Coronary artery (tissue), 2 donors: ENCODE results near the gene PNKD.
A peak's percentile ranks its signal among the peaks of the same experiment; 100 is the strongest.

Experiments
- DNase-seq: peaks from one replicate; pipeline ENCODE4 v3.0.0-alpha.2; 2017; ENCODE audit warnings: low spot score
- H3K27ac ChIP-seq, 2 donors: fragments of 200-600 bp; sonication (generic); one replicate each; pipeline ENCODE4 v1.5.1; 2016 to 2019
- H3K4me3 ChIP-seq: fragments of 200-600 bp; sonication (generic); 2 replicates; pipeline ENCODE4 v1.5.1; 2016; ENCODE audit warnings: mild to moderate bottlenecking, moderate library complexity
- TF ChIP-seq, protein P1 (sequence below): fragments of 200-600 bp; sonication (generic); IDR thresholded peaks from one replicate; pipeline ENCODE4 v1.5.1; 2019; ENCODE audit warnings: antibody characterized with exemption

PNKD gene

DNA sequence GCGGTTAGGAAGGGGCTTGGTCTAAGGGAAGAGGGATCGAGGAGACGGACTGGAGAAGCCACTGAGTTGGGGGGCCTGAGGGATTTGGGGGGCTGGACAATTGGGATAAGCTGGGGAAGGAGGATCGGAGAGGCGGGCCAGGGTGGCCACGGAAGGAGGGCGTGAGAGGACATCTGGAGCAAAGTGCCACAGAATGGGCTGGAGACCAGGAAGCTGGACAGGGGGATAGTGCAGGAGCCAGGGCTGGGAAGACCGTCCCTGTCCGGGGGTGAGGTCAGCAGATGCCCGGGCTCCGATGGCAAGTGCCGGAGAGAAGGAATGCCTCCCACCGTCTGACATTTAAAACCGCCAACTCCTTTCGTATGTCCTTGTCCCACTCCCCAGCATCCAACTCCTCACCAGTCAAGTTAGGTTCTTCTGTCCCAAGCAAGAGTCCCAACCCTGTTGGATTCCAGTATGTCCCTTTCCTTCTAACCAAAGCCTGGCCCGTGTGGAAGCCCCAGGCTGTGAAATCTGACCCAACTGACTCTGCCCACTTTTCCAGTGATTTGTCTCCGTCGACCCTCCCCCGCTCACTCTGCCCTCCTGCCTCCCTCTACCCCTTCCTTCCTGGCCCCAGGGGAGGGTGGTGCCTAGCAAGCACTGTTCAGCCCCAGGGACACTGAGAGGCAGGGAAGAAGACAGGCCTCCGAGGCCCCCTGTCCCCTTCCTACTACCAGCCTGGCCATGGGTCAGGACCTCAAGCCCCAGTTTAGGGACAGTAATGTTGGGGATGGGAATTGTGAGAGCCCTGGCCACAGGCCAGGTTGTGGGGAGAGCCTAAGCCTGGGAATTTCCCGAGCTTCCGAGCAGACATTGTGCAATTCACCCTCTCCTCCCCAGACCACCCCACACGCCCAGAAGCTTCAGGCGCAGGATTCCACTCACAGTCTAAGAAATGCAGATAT lies 53.5 kb downstream of the PNKD start:
- peak overlapping the region; percentile 61 to 79 for H3K27ac ChIP-seq
- TF ChIP-seq, protein P1, sequence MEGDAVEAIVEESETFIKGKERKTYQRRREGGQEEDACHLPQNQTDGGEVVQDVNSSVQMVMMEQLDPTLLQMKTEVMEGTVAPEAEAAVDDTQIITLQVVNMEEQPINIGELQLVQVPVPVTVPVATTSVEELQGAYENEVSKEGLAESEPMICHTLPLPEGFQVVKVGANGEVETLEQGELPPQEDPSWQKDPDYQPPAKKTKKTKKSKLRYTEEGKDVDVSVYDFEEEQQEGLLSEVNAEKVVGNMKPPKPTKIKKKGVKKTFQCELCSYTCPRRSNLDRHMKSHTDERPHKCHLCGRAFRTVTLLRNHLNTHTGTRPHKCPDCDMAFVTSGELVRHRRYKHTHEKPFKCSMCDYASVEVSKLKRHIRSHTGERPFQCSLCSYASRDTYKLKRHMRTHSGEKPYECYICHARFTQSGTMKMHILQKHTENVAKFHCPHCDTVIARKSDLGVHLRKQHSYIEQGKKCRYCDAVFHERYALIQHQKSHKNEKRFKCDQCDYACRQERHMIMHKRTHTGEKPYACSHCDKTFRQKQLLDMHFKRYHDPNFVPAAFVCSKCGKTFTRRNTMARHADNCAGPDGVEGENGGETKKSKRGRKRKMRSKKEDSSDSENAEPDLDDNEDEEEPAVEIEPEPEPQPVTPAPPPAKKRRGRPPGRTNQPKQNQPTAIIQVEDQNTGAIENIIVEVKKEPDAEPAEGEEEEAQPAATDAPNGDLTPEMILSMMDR: no peak
- DNase-seq: no peak

DNA sequence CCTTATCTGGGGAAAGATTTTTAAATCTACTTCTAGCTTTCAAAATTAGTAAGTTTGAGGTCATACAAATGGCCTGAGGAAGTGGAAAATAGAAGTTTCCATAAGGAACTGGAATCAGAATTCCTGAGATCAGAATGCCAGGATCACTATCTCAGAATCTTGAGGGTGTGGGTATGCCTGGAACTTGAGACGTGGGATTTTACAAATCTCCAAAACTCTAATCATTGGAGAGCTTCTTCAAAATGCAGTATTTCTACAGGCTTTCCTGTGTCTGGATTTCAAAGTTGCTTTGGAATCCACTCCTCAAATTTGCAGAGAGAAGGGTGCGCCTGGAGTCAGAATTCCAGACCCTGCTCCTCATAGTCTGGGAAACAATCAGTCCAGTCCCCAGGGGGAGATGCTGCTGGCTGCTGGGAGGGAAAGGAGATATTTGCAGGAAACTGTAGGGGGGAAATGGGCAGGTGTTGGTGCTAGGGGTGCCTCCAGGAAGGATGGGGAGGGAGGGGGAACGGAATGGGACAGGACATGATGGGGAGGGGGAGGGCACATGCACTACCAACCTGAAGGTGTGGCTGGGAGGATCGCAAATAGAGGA lies 55.3 kb downstream of the PNKD start:
- DNase-seq: no peak
- TF ChIP-seq, protein P1: no peak
- Histone ChIP-seq H3K4me3 (no peak overlapping the region), H3K27ac (no peak overlapping the region)

More for the DNA sequence above, 53.5 kb downstream of the PNKD start:
- peak overlapping the region; percentile 97 for H3K4me3 ChIP-seq

DNA sequence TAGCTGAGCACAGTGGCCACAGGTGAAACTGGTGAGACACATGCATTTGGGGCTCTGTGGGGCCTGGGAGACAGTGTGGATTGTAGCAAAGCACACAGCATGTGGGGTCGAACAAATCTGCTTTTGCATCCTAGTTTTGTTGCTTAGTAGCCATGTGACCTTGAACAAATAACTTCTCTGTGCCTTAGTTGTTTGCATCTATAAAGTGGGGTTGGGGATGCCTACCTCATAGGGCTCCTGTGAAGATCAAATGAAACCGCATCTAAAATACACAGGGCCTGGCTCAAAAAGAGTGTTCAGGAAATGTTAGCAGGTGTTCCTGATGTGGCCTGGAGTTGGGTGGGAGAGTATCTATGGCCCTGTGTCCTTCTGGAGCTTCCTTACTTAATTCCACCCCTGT lies 56.0 kb downstream of the PNKD start:
- H3K27ac ChIP-seq: no peak overlapping the region

DNA sequence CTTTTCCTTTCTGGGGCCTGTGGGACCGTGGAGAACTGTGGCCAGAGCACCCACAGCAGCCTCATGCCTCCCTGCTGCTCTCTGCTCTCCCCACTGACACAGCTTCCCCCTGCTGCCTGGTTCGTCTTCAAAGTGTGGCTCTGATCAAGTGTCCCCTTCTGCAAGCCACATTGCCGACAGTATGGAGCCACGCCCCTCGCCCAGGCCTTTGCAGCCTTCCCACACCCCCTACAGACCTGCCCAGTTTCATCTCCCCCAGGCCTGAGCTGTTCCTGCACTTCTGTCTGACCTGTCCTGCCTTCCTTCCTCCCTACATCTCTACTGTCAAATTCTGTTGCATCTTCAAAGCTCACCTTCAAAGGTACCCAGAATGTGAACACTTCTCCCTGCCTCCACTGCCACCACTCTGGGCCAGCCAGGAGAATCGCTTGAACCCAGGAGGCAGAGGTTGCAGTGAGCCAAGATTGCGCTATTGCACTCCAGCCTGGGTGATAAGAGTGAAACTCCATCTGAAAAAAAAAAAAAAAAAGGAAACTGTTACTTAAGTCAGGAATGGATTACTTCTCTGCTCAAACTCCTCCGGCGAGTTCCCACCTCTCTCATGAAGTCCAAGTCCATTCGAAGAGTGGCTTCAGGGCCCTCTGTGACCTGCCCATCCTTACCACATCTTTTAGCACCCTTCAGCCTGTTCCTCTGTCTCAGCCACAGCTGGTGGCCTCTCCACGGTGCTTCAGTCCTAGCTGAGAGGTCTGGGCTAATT lies 57.3 kb downstream of the PNKD start:
- no peak for DNase-seq
- TF ChIP-seq, protein P1: no peak
- no peak overlapping the region for H3K27ac ChIP-seq
- H3K4me3 ChIP-seq: no peak overlapping the region

More for the DNA sequence above, 56.0 kb downstream of the PNKD start:
- no peak for DNase-seq
- H3K4me3 ChIP-seq: no peak overlapping the region
- TF ChIP-seq, protein P1: no peak

DNA sequence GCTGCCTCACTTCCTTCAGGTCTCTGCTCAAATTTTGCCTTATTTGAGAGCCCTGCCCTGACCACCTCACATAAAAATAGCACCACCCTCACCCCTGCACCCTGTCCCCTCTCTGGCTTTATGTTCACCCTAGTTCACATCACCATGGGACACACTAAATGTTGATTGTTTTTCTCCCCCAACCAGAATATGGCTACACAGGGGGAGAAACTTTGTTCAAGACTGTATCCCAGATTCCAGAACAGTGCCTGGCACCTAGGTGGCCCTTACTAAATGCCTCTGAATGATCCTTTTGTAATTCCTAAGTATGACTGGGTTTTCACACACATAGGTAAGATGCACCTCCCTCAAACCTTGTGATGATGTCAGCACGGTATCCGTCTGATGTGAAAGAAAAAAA lies 58.0 kb downstream of the PNKD start:
- TF ChIP-seq, protein P1: no peak
- Histone ChIP-seq H3K4me3 (no peak overlapping the region), H3K27ac (no peak overlapping the region)
- no peak for DNase-seq

DNA sequence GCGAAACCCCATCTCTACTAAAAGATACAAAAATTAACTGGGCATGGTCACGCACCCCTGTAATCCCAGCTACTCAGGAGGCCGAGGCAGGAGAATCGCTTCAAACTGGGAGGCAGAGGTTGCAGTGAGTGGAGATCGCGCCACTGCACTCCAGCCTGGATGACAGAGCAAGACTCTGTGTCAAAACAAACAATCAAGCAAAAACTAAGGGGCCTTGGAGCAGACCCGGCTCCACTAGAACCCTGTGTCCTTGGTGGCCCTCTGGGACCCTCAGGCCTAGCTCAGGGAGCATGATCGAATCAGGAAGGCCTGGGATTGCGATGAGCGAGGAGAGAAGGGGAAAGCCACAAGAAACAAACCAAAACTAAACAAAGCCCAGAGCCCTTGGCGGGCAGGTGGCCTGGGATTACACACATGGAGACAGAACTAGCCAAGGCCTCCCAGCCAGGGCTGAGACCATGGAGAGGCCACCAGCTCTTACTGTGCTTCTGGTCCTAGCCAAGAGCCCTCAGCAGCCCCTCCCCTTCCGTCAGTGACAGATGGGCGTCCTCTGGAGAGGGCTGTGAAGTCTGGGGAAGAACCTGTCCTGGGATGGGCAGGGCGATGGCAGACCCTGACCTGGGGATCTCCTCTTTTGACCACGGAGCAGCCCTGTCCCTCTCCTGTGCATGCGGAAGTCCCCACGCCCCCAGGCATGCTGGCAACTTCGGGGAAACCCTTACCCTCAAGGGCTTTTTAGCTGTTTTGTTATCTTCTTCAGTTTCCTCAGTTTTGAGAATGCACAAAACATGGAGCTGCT lies 58.9 kb downstream of the PNKD start:
- Histone ChIP-seq H3K4me3 (no peak overlapping the region), H3K27ac (no peak overlapping the region)
- no peak for DNase-seq
- TF ChIP-seq, protein P1: no peak
